Endothelial cell of umbilical vein (primary cell): ENCODE measurements around the gene PACS1. TPM values are rescaled to one million over a fixed set of nuclear protein-coding genes. Genes with fewer than 3 reads are reported as not detected.

ENCODE experiments used
- BruUV-seq: library from RNA; stranded (reverse); fragments of 400-500 nt; replicated peaks from 2 replicates; lab custom pipeline; 2021; lab: Mats Ljungman, UMichigan
- CTCF ChIA-PET: fragments of 300-600, 350-600 bp; sonication (Branson Sonifier 250); formaldehyde crosslinking; loops from one replicate; lab custom pipeline; 2021; ENCODE audit warnings: antibody characterized with exemption, inconsistent platforms; lab: Charles Lee
- POLR2A ChIA-PET: fragments of 300-600, 350-600 bp; sonication (Branson Sonifier 250); formaldehyde crosslinking; loops from one replicate; lab custom pipeline; 2021; ENCODE audit warnings: antibody characterized with exemption, inconsistent platforms; lab: Charles Lee
- DNase-seq: peaks from one replicate; pipeline ENCODE4 v3.0.0-alpha.2; 2011; ENCODE audit warnings: low read depth, low spot score
- FAIRE-seq: peaks from 2 replicates; lab custom pipeline; 2011; peaks lifted over from hg19 to GRCh38; lab: Jason Lieb, UNC
- H2AFZ ChIP-seq: 2 replicates; pipeline ENCODE4 v1.6.0; 2012; ENCODE audit warnings: low read depth, low read length, control low read depth, inconsistent platforms
- H3K27ac ChIP-seq: 2 replicates; pipeline ENCODE4 v1.5.1; 2011; ENCODE audit warnings: low read depth, mild to moderate bottlenecking, control low read depth, low read length, moderate library complexity; ENCODE audit not compliant: insufficient read depth
- H3K27me3 ChIP-seq, 2 experiments: 2 replicates each; pipeline versions ENCODE4 v1.6.0 to v1.6.1; 2011; ENCODE audit warnings: low read length in 2 of 2, mixed read lengths in 1 of 2; ENCODE audit not compliant: control insufficient read depth in 2 of 2, insufficient read depth in 2 of 2
- H3K36me3 ChIP-seq, 2 experiments: 2 replicates in 1 of 2; 3 replicates in 1 of 2; pipeline ENCODE4 v1.5.1; 2011; ENCODE audit warnings: low read length in 2 of 2, mild to moderate bottlenecking in 1 of 2, moderate library complexity in 1 of 2; ENCODE audit not compliant: control insufficient read depth in 2 of 2, insufficient read depth in 2 of 2; ENCODE audit errors: extremely low read depth in 1 of 2
- H3K4me1 ChIP-seq: 3 replicates; pipeline ENCODE4 v1.5.1; 2011; ENCODE audit warnings: mild to moderate bottlenecking, low read length; ENCODE audit not compliant: control insufficient read depth, insufficient read depth; ENCODE audit errors: extremely low read depth
- H3K4me2 ChIP-seq: 2 replicates; pipeline ENCODE4 v1.6.1; 2011; ENCODE audit warnings: low read length, control low read depth, mixed read lengths; ENCODE audit not compliant: insufficient read depth
- H3K4me3 ChIP-seq, 3 experiments: fragments of 200-600 bp in 1 of 3; sonication (generic), shearing (Covaris generic) in 1 of 3; replicated peaks in 1 of 3; 2 replicates each; pipeline ENCODE4 v1.5.1; 2011 to 2016; ENCODE audit warnings: control low read depth in 3 of 3, low read length in 3 of 3, mild to moderate bottlenecking in 2 of 3, inconsistent platforms in 1 of 3, low read depth in 1 of 3, moderate library complexity in 1 of 3; ENCODE audit not compliant: insufficient read depth in 1 of 3
- H3K79me2 ChIP-seq: 2 replicates; pipeline ENCODE4 v1.6.0; 2012; ENCODE audit warnings: low read length, inconsistent platforms; ENCODE audit not compliant: control insufficient read depth, insufficient read depth
- H3K9ac ChIP-seq: replicated peaks from 2 replicates; pipeline ENCODE3; 2011; ENCODE audit warnings: low read length, control low read depth; ENCODE audit not compliant: insufficient read depth; ENCODE audit errors: extremely low read depth
- H3K9me1 ChIP-seq: replicated peaks from 3 replicates; pipeline ENCODE4 v1.6.0; 2011; ENCODE audit warnings: mild to moderate bottlenecking, low read length; ENCODE audit not compliant: control insufficient read depth, insufficient read depth; ENCODE audit errors: extremely low read depth
- H3K9me3 ChIP-seq: replicated peaks from 2 replicates; pipeline ENCODE4 v1.5.1; 2012; ENCODE audit warnings: low read length, inconsistent platforms; ENCODE audit not compliant: control insufficient read depth, insufficient read depth
- H4K20me1 ChIP-seq: replicated peaks from 2 replicates; pipeline ENCODE3; 2011; ENCODE audit warnings: mild to moderate bottlenecking, low read length; ENCODE audit not compliant: control insufficient read depth, insufficient read depth; ENCODE audit errors: extremely low read depth
- EZH2 ChIP-seq: IDR thresholded peaks from 2 replicates; pipeline ENCODE4 v1.6.1; 2012; ENCODE audit warnings: borderline replicate concordance, low read depth, mild to moderate bottlenecking, moderate library complexity, low read length, inconsistent platforms; ENCODE audit not compliant: severe bottlenecking
- FOS ChIP-seq: IDR thresholded peaks from 2 replicates; pipeline ENCODE4 v1.6.1; 2011; ENCODE audit warnings: mild to moderate bottlenecking, low read length, moderate library complexity, borderline replicate concordance; ENCODE audit not compliant: insufficient read depth
- GATA2 ChIP-seq: IDR thresholded peaks from 2 replicates; pipeline ENCODE4 v1.7.0; 2011; ENCODE audit warnings: low read depth, mild to moderate bottlenecking, moderate library complexity, mixed read lengths, low read length; ENCODE audit not compliant: insufficient read length, insufficient read depth
- JUN ChIP-seq: IDR thresholded peaks from 2 replicates; pipeline ENCODE4 v1.6.1; 2011; ENCODE audit warnings: borderline replicate concordance, low read depth; ENCODE audit not compliant: insufficient read length, insufficient read depth
- MYC ChIP-seq: IDR thresholded peaks from one replicate; pipeline ENCODE4 v1.6.1; 2011; ENCODE audit warnings: mild to moderate bottlenecking, low read depth, low read length
- POLR2A ChIP-seq: IDR thresholded peaks from 2 replicates; pipeline ENCODE4 v1.6.1; 2012; ENCODE audit warnings: low read depth, mild to moderate bottlenecking, control low read depth, low read length
- POLR2AphosphoS5 ChIP-seq: IDR thresholded peaks from 2 replicates; pipeline ENCODE4 v1.6.1; 2012; ENCODE audit warnings: low read depth, mild to moderate bottlenecking, control low read depth, low read length, moderate library complexity; ENCODE audit not compliant: insufficient read depth
- dilution Hi-C: fragments of 300-500 bp; cut with MboI; formaldehyde crosslinking; loops from one replicate; pipeline ENCODE4 v1.15.0; 2019; ENCODE audit warnings: low sequenced_read_pairs; ENCODE audit not compliant: extremely low pct_ligation_motif_present
- intact Hi-C: fragments of 100-400 bp; cut with micrococcal nuclease; formaldehyde crosslinking; loops from one replicate; pipeline ENCODE4 v1.10.0; 2022
- polyA plus RNA-seq, 4 experiments: library from polyadenylated mRNA; depleted of rRNA in 3 of 4; stranded (reverse) in 3 of 4; unstranded in 1 of 4; fragments of >200 nt; gene quantifications; 2 replicates each; pipeline versions ENCODE4 v1.2.1 to v1.2.3, GENCODE V29; 2011 to 2012; ENCODE audit warnings: missing spikeins in 1 of 4
- total RNA-seq: library from RNA; stranded (reverse); gene quantifications from 2 replicates; pipeline ENCODE4 v1.2.3, GENCODE V29; 2021
- TF ChIP-seq, protein P1 (sequence below), 2 donors: IDR thresholded peaks; 1 replicate in 1 of 2; 2 replicates in 1 of 2; pipeline ENCODE4 v1.5.1; 2011; ENCODE audit warnings: low read length in 2 of 2, mild to moderate bottlenecking in 2 of 2, moderate library complexity in 2 of 2, control low read depth in 1 of 2, inconsistent platforms in 1 of 2, low read depth in 1 of 2; ENCODE audit not compliant: insufficient read depth in 1 of 2; ENCODE audit errors: extremely low read depth in 1 of 2
- TF ChIP-seq, protein P2 (sequence below): IDR thresholded peaks from 2 replicates; pipeline ENCODE4 v1.6.1; 2011; ENCODE audit not compliant: insufficient read depth, insufficient read length

Gene PACS1
- total and polyA plus RNA-seq, 2 donors (not counting 3 experiments of a cell fraction or from before 2014, with no cell fraction given), result 26.4 to 64.4 TPM

GRCh38 chr11:66042227-66042995 is 27.7 kb upstream of the PACS1 start:
- H2AFZ ChIP-seq, result no peak overlapping the region
- DNase-seq (no peak), FAIRE-seq (no peak)
- H3K9me3 ChIP-seq, result no peaks in the 10 kb centered on the region
- no peak overlapping the region for H3K9ac ChIP-seq
- no peak overlapping the region for H3K4me2 ChIP-seq
- H3K36me3 ChIP-seq, result no peaks in the 10 kb centered on the region
- H3K27ac ChIP-seq, result no peak overlapping the region
- TF ChIP-seq GATA2 (no peak), FOS (no peak), JUN (no peak), EZH2 (no peak), MYC (no peak), POLR2AphosphoS5 (no peak), POLR2A (no peak)
- TF ChIP-seq, protein P1, sequence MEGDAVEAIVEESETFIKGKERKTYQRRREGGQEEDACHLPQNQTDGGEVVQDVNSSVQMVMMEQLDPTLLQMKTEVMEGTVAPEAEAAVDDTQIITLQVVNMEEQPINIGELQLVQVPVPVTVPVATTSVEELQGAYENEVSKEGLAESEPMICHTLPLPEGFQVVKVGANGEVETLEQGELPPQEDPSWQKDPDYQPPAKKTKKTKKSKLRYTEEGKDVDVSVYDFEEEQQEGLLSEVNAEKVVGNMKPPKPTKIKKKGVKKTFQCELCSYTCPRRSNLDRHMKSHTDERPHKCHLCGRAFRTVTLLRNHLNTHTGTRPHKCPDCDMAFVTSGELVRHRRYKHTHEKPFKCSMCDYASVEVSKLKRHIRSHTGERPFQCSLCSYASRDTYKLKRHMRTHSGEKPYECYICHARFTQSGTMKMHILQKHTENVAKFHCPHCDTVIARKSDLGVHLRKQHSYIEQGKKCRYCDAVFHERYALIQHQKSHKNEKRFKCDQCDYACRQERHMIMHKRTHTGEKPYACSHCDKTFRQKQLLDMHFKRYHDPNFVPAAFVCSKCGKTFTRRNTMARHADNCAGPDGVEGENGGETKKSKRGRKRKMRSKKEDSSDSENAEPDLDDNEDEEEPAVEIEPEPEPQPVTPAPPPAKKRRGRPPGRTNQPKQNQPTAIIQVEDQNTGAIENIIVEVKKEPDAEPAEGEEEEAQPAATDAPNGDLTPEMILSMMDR (IDR thresholded peaks at IDR 0.05; ENCODE audit: extremely low read depth in 1 of 2, insufficient read depth in 1 of 2, low read depth in 1 of 2, low read length in 2 of 2), result no peak
- TF ChIP-seq, protein P2, sequence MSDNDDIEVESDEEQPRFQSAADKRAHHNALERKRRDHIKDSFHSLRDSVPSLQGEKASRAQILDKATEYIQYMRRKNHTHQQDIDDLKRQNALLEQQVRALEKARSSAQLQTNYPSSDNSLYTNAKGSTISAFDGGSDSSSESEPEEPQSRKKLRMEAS, result no peak
- H3K79me2 ChIP-seq, result no peaks in the 10 kb centered on the region
- no TSS peak for BruUV-seq
- ChIA-PET POLR2A (no interaction called here), CTCF (no interaction called here)
- no peaks in the 10 kb centered on the region for H3K9me1 ChIP-seq
- H3K4me1 ChIP-seq, result no peaks in the 10 kb centered on the region
- dilution Hi-C loops (no loop called here), intact Hi-C loops (no loop called here)
- H3K27me3 ChIP-seq, result peaks cover 1 to 2% of the 10 kb centered on the region in 2 experiments
- H3K4me3 ChIP-seq, result no peak overlapping the region
- no peaks in the 10 kb centered on the region for H4K20me1 ChIP-seq
